OCI-LY3 (cell line): ENCODE data around the gene CA10.

Source experiments
- CTCF ChIP-seq: fragments of 200-600, 300-600 bp; sonication (generic); IDR thresholded peaks from 2 replicates; pipeline ENCODE4 v1.5.1; 2014; ENCODE audit warnings: antibody characterized with exemption, low read length, low read depth
- EZH2phosphoT487 ChIP-seq: fragments of 200-600 bp; shearing (Covaris generic); IDR thresholded peaks from 2 replicates; pipeline ENCODE4 v1.6.1; 2018; ENCODE audit warnings: antibody characterized with exemption, mixed run types, low read depth

DNA sequence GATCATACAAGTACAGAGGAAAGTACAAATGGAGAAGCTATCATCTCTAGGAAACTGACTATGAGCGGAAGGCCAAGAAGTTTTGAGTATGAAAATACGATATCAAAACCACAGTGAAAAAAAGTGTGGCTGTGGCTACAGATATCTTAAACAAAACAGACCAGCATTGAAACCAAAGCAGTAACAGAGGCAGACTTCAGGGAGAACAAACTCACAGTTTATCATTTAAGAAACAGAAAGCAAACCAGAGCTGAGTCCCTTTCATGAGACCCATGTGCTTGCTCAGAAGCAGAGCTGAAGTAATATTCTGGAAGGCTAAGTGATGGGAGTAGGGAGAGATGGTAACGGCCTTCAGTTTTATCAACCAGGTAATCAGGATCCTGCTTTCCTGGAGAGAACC lies 317.8 kb downstream of the CA10 start:
- TF ChIP-seq CTCF (no peak), EZH2phosphoT487 (no peak)
